HFFc6 (cell line): ENCODE data around the gene MRI1. TPM values are rescaled to one million over a fixed set of nuclear protein-coding genes. Genes with fewer than 3 reads are reported as not detected.

ENCODE experiments used
- DNase-seq: peaks from one replicate; pipeline ENCODE4 v3.0.0-alpha.2; 2018
- H3K27ac Mint-ChIP-seq: 2 replicates; pipeline ENCODE4 v1.8.0; 2020; ENCODE audit warnings: mild to moderate bottlenecking, mixed read lengths
- H3K27me3 Mint-ChIP-seq: 2 replicates; pipeline ENCODE4 v1.8.0; 2021; ENCODE audit warnings: mild to moderate bottlenecking, moderate library complexity, mixed read lengths; ENCODE audit not compliant: insufficient read depth
- H3K36me3 Mint-ChIP-seq: 2 replicates; pipeline ENCODE4 v1.8.0; 2021; ENCODE audit warnings: low read depth, mixed read lengths
- H3K4me1 Mint-ChIP-seq: 2 replicates; pipeline ENCODE4 v1.8.0; 2020; ENCODE audit warnings: low read depth, mixed read lengths
- H3K4me3 Mint-ChIP-seq: 2 replicates; pipeline ENCODE4 v1.8.0; 2020; ENCODE audit warnings: mild to moderate bottlenecking, moderate library complexity, mixed read lengths
- H3K9me3 Mint-ChIP-seq: 2 replicates; pipeline ENCODE4 v1.8.0; 2020; ENCODE audit warnings: mild to moderate bottlenecking, mixed read lengths
- total RNA-seq, 6 experiments: library from RNA; stranded (reverse); fragmentation: NEBNext Ultra II Directional; extraction: Animal tissue kit (Norgen Biotek cat#: 25700); gene quantifications; 2 replicates in 1 of 6; 3 replicates in 5 of 6; pipeline ENCODE4 v1.2.3, GENCODE V29; 2021
- TF ChIP-seq, protein P1 (sequence below): fragments of 200-600 bp; sonication (generic); IDR thresholded peaks from 2 replicates; pipeline ENCODE4 v1.5.0; 2021; ENCODE audit warnings: antibody characterized with exemption, mild to moderate bottlenecking

Gene MRI1
- total RNA-seq, 6 experiments from 2014 or later, result 31.3 to 34.7 (median 31.8) TPM

DNA sequence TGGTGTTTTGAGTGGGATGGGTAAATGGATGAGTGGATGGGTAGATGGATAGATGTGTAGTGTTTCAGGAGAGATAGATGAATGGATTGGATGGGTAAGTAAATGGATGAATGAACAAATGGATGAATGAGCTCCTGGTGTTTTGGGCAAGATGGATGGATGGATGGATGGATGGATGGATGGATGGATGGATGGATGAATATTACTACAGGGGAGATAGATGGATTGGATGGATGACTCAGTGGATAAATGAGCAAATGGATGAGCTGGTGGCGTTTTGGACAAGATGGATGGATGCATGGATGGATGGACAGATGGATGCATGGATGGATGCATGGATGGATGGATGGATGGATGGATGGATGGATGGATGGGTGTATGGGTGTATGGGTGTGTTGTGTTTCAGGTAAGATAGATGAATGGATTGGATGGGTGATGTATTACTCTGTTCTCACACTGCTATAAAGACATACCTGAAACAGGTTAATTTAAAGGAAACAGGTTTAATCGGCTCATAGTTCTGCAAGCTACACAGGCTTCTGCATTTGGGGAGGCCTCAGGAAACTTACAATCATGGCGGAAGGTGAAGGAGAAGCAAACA, 43.2 kb downstream of the MRI1 start:
- H3K4me1 Mint-ChIP-seq, result no peaks in the 10 kb centered on the region
- DNase-seq, result no peak
- H3K9me3 Mint-ChIP-seq, result no peaks in the 10 kb centered on the region
- H3K27ac Mint-ChIP-seq, result no peak overlapping the region
- H3K27me3 Mint-ChIP-seq, result peaks cover 2% of the 10 kb centered on the region
- H3K4me3 Mint-ChIP-seq, result no peak overlapping the region
- TF ChIP-seq, protein P1, sequence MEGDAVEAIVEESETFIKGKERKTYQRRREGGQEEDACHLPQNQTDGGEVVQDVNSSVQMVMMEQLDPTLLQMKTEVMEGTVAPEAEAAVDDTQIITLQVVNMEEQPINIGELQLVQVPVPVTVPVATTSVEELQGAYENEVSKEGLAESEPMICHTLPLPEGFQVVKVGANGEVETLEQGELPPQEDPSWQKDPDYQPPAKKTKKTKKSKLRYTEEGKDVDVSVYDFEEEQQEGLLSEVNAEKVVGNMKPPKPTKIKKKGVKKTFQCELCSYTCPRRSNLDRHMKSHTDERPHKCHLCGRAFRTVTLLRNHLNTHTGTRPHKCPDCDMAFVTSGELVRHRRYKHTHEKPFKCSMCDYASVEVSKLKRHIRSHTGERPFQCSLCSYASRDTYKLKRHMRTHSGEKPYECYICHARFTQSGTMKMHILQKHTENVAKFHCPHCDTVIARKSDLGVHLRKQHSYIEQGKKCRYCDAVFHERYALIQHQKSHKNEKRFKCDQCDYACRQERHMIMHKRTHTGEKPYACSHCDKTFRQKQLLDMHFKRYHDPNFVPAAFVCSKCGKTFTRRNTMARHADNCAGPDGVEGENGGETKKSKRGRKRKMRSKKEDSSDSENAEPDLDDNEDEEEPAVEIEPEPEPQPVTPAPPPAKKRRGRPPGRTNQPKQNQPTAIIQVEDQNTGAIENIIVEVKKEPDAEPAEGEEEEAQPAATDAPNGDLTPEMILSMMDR, result no peak
- H3K36me3 Mint-ChIP-seq, result peaks cover 7% of the 10 kb centered on the region

DNA sequence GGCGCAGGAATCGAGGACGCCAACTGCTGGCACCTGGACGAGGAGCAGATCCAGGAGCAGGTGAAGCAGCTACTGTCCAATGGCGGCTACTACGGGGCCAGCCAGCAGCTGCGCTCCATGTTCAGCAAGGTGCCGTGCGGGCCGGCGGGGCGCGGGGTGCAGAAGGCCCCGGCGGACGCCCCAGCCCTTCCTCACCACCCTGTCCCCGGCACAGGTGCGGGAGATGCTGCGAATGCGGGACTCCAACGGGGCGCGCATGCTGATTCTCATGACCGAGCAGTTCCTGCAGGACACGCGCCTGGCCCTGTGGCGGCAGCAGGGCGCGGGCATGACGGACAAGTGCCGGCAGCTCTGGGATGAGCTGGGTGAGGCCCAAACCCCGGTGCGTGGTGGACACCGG, 44.5 kb downstream of the MRI1 start:
- no peak for DNase-seq
- peaks cover 2% of the 10 kb centered on the region for H3K27me3 Mint-ChIP-seq
- peaks cover 17% of the 10 kb centered on the region for H3K36me3 Mint-ChIP-seq
- H3K4me3 Mint-ChIP-seq, result no peak overlapping the region
- peaks cover 4% of the 10 kb centered on the region; the same call in 1 of the 2 replicates for H3K9me3 Mint-ChIP-seq
- H3K4me1 Mint-ChIP-seq, result no peaks in the 10 kb centered on the region
- H3K27ac Mint-ChIP-seq, result no peak overlapping the region
- TF ChIP-seq, protein P1, result no peak

DNA sequence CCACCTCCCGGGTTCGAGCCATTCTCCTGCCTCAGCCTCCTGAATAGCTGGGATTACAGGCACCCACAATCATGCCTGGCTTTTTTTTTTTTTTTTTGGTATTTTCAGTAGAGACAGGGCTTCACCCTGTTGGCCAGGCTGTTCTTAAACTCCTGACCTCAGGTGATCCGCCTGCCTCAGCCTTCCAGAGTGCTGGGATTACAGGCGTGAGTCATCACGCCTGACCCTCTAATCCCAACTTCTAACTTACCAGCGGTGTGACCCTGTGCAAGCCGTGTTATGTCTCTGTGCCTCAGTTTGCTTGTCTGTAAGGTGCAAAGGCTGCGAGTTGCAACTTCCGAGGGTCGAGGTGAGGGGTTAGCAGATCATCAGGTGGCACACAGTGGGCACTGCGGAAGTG, 48.2 kb downstream of the MRI1 start:
- TF ChIP-seq, protein P1, result no peak
- H3K36me3 Mint-ChIP-seq, result peaks cover 14% of the 10 kb centered on the region
- no peaks in the 10 kb centered on the region; the same call in none of the 2 replicates for H3K27me3 Mint-ChIP-seq
- DNase-seq, result no peak
- no peaks in the 10 kb centered on the region for H3K4me1 Mint-ChIP-seq
- no peak overlapping the region for H3K4me3 Mint-ChIP-seq
- peaks cover 4% of the 10 kb centered on the region; the same call in 1 of the 2 replicates for H3K9me3 Mint-ChIP-seq
- H3K27ac Mint-ChIP-seq, result no peak overlapping the region

DNA sequence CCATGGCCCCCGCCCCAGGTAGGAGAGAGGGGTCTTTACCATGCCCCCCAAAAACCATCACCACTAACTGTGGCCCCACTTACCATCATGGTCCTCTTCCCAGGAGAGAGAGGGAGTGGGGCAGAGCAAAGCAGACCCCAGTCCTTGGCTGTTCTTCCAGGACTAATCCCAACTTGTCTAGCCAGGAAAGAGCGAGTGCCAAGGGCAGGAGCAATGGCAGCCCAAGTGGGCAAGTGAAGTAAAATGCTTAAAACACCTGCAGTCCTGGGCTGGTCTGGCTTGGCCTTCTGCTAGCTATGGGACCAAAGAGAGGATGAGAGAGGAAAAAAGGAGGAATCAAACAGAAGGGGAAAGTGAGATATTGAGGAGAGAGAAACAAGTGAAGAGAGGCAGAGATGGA, 48.8 kb downstream of the MRI1 start:
- Mint-ChIP-seq H3K27ac (no peak overlapping the region), H3K4me3 (no peak overlapping the region), H3K36me3 (peaks cover 15% of the 10 kb centered on the region), H3K4me1 (no peaks in the 10 kb centered on the region), H3K9me3 (peaks cover 4% of the 10 kb centered on the region; the same call in 1 of the 2 replicates), H3K27me3 (no peaks in the 10 kb centered on the region; the same call in none of the 2 replicates)
- no peak for DNase-seq
- TF ChIP-seq, protein P1, result no peak

GRCh38 chr19:13814550-13814949, 50.2 kb downstream of the MRI1 start:
- Mint-ChIP-seq H3K27ac (no peak overlapping the region), H3K4me3 (no peak overlapping the region), H3K4me1 (no peaks in the 10 kb centered on the region), H3K36me3 (peaks cover 19% of the 10 kb centered on the region), H3K9me3 (peaks cover 4% of the 10 kb centered on the region; the same call in 1 of the 2 replicates), H3K27me3 (no peaks in the 10 kb centered on the region; the same call in none of the 2 replicates)
- TF ChIP-seq, protein P1, result no peak
- no peak for DNase-seq
